ENCODE measurements around the gene KIFAP3.
"Not testable (repeated sequence)": the region's sequence is repeated elsewhere in the genome, so short reads cannot be mapped to it uniquely, and the experiment has no call there.

KIFAP3 gene

DNA sequence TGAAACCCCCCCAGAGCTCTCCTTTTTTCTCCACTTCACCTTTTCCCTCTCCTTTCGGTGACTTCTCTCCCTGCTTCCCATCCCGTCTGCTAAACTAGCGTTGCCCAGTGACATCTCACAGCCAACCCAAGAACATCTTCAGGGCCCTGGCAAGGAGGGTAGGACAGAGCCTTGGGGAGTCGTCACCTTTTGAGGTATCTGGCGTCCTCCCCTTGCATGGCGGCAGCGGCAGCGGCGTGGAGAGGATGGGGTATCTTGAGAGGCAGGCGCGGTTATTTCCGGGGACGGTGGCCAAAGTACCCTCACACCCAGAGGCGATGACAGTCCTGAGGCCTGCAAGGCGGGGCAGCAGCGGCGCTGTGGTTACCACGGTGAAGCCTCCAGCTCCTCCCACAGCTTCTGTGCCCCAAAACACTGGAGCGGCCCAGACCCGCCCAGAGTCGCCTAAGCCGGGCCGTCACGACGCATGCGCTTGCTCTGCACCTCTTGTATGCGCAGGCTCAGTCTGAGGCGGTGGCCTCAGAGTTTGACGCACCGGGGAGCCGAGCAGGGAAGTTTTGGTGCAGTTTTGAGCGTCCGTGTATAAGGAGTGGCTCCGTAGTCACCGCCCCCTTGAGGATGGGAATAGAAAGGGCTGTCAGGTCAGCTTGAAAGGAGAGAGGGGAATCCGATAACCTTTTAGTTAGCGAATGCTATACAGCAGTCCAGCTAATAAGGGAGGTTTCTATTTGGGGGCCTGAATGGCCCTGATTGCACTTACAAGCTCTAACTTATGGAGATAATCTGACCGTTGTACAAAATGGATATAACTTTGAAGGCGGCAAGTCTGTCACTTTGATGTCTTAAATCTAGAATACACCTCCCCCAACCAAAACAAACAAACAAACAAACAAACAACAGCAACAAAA, at the start of gene KIFAP3:
TSS of gene KIFAP3 (minus strand) at position 446 of the 908 bp plus-strand sequence. CDS start at position 218, 228 bp downstream.
- peak; percentile 89 for DNase-seq

DNA sequence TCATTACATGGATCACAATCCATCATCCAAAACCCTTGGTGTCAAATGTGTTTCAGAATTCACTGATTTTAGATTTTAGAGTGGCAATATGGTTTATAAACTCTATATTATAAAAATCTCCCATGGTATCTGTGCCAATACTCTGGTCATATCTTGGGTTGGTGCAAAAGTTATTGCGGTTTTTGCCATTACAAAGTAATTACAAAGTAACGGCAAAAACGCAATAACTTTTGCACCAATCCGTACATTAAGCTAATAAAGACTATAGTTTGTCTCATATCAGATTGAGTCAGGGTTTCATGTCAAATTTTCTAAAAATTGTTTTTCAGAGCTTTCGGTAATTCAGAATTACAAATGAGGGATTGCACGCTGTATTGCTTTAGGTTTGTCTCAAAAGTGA, 47.9 kb upstream of the KIFAP3 start:
- DNase-seq, result no peak

DNA sequence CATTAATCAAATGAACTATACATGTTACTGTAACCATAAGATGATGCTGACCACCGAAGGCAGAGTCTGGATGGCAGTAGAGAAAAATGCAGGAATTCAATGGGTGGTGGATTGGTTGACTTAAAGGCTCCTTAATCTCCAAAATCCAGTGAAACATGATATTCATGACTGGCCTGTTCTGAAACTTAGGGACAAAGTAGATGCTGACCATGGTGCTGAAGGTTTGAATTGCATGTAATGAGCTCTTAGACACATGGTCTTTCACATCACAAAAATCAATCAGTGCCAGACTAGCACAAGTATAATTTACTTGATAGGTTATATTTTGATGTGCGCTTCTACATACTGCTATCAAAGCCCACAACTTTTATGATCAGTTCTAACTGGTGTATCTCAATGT, 40.4 kb upstream of the KIFAP3 start:
- no peak for DNase-seq

DNA sequence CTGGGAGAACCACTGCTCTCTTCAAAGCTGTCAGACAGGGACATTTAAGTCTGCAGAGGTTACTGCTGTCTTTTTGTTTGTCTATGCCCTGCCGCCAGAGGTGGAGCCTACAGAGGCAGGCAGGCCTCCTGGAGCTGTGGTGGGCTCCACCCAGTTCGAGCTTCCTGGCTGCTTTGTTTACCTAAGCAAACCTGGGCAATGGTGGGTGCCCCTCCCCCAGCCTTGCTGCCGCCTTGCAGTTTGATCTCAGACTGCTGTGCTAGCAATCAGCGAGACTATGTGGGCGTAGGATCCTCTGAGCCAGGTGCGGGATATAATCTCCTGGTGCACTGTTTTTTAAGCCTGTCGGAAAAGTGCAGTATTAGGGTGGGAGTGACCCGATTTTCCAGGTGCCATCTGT, 38.6 kb upstream of the KIFAP3 start:
- not testable (repeated sequence) for DNase-seq

DNA sequence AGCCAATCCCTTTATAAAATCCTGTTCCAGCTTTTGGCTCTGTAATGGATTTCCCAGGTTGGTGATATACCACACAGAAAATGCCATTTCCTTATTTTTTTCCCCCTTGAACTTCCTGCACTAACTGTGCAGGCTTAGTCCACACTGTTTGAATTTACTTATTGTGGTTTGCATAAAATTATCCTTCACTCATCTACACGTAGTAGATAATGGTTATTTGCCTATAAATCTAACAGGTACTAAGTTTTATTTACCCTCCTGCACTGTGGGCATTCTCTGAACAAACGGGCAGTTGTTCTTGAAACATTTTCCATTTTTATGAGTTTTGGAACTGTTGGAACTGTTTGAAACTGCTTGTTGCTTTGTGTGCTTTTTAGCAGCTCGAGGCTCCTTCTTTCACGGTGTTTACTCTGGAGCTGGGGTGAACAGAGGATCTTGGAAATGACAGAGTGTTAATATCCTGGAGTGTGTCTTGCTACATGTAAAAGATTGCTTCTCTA, 23.0 kb upstream of the KIFAP3 start:
- no peak for DNase-seq

DNA sequence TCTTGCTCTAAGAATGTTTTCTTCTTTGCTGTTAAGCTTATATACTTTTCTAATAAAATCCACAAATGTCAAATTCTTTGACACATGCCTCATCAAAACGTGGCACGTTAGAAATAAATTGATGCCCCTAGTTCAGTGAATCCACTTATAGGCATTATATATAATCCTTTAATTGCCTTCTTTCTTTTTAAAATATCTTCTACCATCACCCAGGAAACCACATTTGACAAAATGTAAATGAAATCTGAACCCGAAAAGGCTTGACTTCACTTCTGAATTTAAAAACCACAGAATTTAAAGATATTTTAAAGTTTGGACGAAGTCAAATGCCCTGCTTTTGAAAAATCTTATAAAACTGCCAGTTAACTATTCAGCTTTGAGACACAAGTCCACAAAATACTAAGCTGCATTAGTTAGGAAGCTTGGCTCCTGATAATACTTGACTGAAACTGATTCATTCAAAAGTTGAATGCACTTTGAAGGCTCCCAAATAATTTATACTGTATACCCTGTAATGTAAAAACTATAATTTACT, 22.4 kb upstream of the KIFAP3 start:
- no peak for DNase-seq

DNA sequence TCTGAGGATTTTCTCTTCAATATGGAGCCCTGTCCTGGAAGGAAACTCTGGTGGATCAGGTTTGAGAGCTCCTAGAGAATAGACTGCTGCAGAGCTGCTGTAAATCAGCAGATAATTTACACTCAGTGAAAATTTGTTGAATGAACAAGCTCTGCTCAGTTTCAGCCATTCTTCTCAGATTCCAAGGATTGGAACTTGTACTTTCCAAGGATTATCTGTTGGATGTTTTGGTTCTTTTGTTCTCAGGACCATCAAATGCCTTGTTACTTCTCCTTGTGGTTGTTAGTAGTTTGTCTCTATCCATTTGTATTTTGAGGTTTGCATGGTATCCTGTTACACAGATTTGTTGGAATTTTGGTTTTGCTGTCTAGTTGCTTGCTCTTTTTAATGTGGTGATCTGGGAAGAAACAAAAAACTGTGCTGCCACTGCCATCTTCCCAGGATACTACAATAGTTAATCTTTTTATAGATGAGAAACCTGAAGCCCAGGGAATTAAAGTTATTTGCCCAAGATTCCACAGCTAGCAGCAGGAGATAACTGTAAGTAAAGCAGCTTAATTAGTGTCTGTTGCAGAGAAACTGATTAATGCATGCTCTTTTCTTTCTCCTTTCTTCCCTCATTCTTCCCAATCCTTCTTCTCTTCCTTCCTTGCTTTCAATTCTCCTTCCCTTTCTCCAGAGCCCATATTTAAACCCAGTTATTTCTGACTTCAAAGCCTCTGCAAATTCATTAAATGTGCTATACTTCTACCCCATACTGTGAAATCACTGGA, 21.7 kb upstream of the KIFAP3 start:
- DNase-seq, result no peak

DNA sequence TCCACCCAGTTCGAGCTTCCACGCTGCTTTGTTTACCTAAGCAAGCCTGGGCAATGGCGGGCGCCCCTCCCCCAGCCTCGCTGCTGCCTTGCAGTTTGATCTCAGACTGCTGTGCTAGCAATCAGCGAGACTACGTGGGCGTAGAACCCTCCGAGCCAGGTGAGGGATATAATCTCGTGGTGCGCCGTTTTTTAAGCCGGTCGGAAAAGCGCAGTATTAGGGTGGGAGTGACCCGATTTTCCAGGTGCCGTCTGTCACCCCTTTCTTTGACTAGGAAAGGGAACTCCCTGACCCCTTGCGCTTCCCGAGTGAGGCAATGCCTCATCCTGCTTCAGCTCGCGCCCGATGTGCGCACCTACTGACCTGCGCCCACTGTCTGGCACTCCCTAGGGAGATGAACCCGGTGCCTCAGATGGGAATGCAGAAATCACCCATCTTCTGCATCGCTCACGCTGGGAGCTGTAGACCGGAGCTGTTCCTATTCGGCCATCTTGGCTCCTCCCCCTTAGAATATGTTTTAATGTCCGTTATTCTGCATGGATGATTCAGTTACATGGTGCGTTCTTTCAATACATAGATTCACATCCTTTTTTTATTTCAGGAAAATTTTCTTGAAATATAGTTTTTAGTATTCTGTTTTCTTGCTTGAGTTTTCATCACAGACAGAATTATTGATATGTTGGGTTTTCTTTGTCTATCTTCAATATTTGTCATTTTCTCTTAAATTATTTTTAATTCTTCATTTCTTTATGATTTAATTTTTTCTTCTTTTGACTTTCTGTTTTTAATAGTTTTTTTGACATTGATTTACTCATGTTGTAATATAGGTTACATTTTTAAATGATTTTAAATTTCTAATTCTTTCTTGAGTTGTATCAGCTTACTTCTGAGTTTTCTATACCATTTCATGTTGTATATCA, 20.5 kb upstream of the KIFAP3 start:
- DNase-seq, result not testable (repeated sequence)

DNA sequence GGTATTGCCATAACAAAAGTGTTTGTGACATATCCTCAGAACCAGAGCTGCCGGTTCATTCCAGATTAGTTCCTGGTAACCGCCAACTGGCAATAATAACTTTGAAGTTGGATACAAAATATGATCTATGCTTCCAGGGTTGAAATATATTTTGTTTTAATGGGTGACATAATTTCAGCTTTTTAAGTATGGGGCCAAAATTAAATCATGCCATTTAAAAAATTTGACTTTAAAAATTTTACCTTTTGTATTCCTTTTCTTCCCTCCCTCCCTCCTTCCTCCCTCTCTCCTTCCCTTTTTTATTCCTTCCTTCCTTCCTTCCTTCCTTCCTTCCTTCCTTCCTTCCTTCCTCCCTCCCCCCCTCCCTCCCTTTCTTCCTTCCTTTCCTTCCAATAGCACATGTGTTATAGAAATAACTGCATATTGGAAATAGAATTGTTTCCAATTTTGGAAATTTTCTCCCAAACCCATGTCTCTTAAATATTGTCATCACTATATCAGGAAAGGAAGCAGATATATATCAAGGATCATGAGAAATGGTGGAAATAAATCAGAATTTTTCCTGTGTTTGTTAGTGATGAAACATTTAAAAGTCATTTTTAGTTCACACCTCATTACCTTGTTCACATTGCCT, 12.0 kb upstream of the KIFAP3 start:
- no peak for DNase-seq

DNA sequence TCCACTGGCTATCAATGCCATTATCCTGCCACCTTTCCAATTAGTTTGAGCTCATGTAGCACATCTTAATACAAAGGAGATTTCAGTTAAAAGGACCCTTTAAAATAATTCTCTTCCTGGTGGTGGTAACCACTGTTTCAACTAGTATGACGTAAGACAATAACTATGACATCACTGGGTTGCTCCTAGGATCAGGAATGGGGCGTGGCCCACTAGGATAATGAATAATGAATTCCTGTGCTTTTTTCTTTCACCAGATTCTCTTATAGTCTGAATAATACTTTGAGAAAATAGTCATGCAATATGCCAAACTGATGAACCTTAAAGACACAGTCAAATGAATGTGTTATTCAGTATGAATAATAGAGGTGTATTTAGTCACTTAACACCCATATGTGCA, 10.6 kb upstream of the KIFAP3 start:
- no peak for DNase-seq

DNA sequence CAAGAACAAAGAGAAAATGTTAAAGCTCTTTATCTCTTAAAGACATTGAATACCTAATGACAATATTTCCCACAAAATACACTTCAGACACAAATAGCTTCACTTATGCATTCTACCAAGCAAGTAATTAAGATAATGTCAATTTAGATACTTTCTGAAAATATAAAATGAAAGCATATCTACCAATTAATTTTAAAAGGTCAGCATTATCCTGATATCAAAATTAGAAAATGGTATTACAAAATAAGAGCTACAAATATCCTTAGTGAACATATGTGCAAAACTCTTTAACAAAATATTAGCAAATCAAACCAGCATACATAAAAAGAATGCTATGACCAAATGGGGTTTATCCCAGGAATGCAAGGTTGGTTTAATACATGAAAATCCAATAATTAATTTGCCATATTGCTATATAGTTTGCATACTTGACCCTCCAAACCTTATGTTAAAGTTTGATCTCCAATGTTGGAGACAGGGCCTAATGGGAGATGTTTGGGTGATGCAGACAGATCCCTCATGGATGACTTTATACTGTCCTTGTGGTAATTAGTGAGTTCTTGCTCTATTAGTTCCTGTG, 4.2 kb upstream of the KIFAP3 start:
- no peak for DNase-seq

DNA sequence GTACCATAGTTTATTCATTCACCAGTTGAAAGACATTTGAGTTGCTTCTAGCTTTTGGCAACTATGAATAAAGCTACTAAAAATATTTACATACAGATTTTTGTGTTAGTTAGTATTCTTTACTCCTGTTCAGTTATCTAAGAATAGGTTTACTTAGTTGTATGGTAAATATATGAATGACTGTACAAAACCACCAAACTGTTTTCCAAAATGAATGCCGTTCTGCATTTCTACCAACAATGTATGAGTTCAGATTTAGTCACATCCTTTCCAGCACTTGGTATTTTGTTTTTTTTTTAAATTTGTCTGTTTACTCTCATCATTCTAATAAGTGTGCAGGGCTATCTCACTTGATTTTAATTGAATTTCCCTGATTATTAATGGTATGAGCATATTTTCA, 3.4 kb upstream of the KIFAP3 start:
- no peak for DNase-seq

DNA sequence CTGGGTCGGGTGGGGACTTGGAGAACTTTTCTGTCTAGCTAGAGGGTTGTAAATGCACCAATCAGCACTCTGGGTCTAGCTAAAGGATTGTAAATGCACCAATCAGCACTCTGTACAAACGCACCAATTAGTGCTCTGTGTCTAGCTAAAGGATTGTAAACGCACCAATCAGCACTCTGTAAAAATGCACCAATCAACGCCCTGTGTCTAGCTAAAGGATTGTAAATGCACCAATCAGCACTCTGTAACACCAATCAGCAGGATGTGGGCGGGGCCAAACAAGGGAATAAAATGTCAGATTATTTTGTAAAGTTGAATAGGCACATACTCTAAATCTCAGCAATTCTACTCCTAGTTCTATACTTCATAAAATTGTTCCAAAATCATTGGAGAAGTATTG, 2.5 kb upstream of the KIFAP3 start:
- not testable (repeated sequence) for DNase-seq

DNA sequence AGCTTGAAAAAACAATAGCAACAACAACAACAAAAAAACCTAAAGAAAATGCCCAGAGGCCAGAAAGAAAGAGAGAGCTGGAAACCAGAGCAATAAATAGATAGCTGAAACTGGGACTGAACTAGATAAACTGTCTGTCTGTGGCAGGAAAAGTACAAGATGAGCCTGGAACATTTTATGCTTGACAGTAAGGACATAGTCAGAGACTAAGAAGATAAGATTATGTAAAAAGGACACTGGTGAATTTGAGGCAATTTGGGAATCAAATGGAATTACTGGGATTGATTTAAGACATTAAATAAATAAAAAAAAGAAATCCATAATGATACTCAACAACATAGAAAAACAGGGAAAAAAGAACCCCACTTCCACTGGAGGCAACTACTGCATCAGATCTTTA, 1.7 kb upstream of the KIFAP3 start:
- DNase-seq, result no peak

DNA sequence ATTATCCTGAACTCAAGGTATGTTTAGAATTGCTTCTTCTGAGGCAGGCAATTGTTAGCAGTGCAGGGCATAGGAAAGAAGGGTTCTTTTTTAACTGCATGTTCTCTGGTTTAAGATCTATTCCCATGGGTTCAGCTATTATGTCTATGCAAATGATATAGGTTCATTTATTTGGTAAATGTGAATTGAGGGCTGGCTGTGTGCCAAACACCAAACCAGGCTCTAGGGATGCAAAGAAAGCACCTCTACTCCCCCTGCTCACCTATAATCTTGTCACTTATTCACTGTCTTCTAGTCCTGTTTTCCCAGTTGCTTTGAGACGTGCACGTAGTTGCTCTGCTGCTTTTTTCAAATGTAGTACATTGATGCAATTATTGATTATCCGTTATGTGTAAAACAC, 691 bp upstream of the KIFAP3 start:
- DNase-seq, result no peak

DNA sequence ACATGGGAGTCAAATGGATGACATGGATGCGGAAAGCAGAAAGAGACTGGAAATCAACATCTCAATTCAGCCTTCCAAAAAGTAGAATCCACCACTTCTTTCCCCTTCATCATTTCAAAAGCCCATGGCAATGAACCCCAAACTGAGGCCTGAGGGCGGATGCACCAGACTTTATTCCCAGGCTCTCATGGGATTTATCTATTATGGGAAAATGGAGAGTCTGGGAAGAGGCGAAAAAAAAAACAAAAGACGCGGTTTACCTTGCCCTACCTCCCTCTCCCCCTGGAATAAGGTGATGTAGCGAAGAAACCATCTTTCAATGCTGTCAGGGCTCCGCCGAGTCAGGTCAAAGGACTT, 624 bp downstream of the KIFAP3 start:
- no peak for DNase-seq

DNA sequence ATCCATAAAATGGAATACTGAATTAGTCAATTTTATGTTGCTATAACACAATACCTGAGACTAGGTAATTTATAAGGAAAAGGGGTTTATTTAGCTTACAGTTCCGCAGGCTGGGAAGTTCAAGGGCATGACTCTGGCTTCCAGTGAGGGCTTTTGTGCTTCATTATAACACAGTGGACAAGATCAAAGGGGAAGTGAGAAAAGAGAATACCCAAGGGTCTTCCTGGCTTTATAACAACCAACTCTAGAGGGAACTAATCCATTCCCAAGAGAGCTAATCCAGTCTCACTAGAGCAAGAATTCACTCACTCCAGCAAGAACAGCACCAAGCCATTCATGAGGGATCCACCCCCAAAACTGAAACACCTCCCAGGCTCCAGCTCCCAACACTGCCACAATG, 3.1 kb downstream of the KIFAP3 start:
- DNase-seq, result no peak

DNA sequence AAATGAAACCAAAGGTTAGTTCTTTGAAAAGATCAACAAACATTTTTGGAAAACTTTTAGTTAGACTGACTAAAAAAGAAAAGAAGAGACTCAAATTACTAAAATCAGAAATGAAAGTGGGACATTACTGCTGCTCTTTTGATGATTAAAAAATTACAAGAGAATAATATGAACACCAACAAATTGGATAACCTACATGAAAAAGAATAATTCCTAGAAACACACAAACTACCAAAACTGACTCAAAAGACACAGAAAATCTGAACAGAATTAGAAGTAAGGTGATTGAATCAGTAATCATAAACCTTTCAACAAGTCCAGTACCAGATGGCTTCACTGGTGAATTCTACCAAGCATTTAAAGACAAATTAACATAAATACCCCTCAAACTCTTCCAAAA, 5.6 kb downstream of the KIFAP3 start:
- DNase-seq, result no peak

DNA sequence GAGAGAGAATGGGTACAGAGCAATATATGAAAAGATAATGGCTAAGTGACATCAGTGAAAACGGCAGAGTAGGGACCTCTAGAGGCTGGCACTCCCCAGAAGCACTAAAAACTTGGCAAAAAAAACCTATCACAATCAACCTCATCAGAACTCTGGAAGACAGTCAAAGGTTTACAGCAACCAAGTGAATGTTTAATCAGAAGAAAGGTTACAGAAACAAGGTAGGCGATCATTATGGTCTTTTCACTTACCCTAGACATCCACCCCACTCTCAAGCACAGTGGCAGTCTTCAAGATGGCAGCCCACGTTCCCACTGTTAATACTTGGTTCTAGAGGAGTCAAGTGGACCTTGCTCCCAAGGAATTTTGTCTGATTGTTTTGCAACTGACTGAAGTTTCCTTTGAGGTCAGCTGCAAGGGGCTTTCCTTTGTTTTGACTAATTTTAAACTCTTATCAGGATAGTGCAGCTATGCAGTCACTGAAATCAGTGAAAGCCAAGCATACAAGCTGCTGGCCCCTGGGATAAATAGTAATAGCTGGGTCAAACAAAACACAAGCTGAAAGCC, 7.2 kb downstream of the KIFAP3 start:
- DNase-seq, result no peak

DNA sequence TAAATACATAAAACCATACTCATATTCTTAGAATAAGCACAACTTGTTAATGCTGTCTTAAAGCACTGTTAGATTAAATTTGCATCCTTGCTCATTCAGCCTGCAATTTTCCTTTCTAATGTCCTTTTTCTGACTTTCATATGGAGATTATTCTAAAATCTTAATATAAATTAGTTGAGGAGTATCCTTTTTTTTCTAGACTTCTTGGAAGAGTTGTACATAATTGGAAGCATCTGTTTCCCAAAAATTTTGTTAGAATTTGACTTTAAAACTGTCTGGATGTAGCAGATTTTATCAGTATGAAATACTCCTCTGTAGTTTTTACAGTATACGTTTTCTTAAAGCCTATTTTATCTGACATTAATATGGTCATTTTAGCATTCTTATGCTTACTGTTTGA, 9.7 kb downstream of the KIFAP3 start:
- DNase-seq, result no peak

DNA sequence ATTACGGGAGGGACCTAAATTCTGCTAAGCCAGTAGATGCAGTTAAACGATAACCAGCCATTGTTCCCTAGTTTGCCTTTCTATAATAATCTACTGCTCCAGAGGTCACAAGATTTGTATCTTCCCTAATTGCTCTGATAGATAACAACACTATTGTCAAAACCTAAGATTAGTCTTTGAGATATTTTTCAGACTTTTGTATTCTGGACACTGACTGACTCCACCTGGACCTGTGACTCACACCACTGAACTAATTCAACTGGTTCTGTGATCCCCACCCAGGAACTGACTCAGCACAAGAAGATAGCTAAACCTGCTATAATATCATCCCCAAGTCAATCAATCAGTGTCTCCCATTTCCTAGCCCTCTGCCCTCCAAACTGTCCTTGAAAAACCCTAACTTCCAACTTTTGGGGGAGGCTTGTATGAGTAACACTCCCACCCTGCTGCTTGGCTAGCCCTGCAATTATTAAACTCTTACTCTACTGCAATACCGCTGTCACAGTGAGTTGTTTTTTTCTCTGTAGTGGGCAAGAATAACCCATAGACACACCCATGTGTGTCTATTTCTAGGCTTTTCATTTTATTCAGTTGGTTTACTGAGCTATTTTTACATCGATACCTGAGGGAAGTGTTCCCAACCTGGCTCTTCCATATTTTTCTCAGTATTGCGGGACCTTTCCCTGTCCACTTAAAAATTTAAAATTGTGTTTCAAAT, 11.2 kb downstream of the KIFAP3 start:
- DNase-seq, result no peak

Measured in stimulated activated CD4-positive, alpha-beta T cell treated with anti-CD3 and anti-CD28 coated beads, Interleukin-12 subunit alpha, Interleukin-12 subunit beta, amount 100 ng/mL, for 4 hours (primary cell).